HUES6 (cell line): ENCODE data around the gene ASB16.
"Not testable (repeated sequence)": the region's sequence is repeated elsewhere in the genome, so short reads cannot be mapped to it uniquely, and the experiment has no call there.

Experiments used
- H3K27ac ChIP-seq: 2 replicates; pipeline ENCODE4 v1.7.0; 2013; ENCODE audit warnings: low read depth, mild to moderate bottlenecking, low read length, inconsistent platforms
- H3K27me3 ChIP-seq: 2 replicates; pipeline ENCODE4 v1.6.1; 2013; ENCODE audit warnings: low read length; ENCODE audit not compliant: control insufficient read depth, insufficient read depth
- H3K36me3 ChIP-seq: 2 replicates; pipeline ENCODE4 v1.6.1; 2013; ENCODE audit warnings: low read length; ENCODE audit not compliant: control insufficient read depth, insufficient read depth
- H3K4me1 ChIP-seq: 2 replicates; pipeline ENCODE4 v1.6.1; 2013; ENCODE audit warnings: low read length; ENCODE audit not compliant: control insufficient read depth, insufficient read depth
- H3K4me3 ChIP-seq: 2 replicates; pipeline ENCODE4 v1.5.1; 2013; ENCODE audit warnings: low read depth, low read length
- H3K9ac ChIP-seq: one replicate; pipeline ENCODE4 v1.6.1; 2013; ENCODE audit warnings: mild to moderate bottlenecking, low read length
- H3K9me3 ChIP-seq: 2 replicates; pipeline ENCODE4 v1.6.1; 2013; ENCODE audit warnings: low read depth, low read length; ENCODE audit not compliant: control insufficient read depth, insufficient read depth

The ASB16 gene, protein sequence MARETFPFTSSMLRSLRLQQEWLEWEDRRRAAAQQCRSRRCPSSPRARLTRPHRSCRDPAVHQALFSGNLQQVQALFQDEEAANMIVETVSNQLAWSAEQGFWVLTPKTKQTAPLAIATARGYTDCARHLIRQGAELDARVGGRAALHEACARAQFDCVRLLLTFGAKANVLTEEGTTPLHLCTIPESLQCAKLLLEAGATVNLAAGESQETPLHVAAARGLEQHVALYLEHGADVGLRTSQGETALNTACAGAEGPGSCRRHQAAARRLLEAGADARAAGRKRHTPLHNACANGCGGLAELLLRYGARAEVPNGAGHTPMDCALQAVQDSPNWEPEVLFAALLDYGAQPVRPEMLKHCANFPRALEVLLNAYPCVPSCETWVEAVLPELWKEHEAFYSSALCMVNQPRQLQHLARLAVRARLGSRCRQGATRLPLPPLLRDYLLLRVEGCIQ

DNA sequence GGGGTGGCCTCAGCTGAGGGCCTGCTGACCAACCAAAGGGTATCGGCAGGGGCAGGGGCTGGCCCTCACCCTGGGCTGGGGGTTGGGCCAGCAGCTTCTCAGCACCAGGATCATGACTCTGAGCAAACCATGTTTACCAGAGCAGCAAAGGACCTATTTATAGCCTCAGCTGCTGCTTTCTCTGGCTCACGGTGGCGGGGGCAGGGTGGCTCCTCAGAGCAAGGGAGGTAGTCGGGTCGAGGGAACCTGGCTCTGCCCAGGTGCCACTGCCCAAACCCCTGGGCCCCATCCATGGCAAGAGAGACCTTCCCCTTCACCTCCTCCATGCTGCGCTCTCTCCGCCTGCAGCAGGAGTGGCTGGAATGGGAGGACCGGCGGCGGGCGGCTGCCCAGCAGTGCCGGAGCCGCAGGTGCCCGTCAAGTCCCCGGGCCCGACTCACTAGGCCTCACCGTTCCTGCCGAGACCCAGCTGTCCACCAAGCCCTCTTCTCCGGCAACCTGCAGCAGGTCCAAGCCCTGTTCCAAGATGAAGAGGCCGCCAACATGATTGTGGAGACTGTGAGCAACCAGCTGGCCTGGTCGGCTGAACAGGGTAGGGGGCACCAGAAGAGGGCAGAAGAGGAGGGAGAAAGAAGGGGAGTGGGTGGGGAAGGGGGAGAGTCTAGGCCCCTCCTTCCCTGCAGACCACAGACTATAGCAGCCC is at the start of gene ASB16:
Gene ASB16 (plus strand): TSS at position 206 of the 703 bp plus-strand sequence. CDS start 86 bp downstream, at position 292.
- no peak within 1 kb of the TSS for H3K9ac ChIP-seq

GRCh38 chr17:44120851-44121605 is 49.5 kb upstream of the ASB16 start:
- Histone ChIP-seq H3K9ac (no peak overlapping the region), H3K4me3 (0 out of 2 replicates have a peak overlapping the region, but pooled peaks have one; percentile 98), H3K4me1 (peaks cover 44% of the 10 kb centered on the region), H3K27ac (no peak overlapping the region), H3K36me3 (no peaks in the 10 kb centered on the region), H3K9me3 (no peaks in the 10 kb centered on the region), H3K27me3 (no peaks in the 10 kb centered on the region)

More for the DNA sequence above, at the start of gene ASB16:
- H3K9me3 ChIP-seq: no peaks in the 10 kb centered on the region
- 0 out of 2 replicates have a peak within 1 kb of the TSS, but pooled peaks have one; percentile 26 for H3K27ac ChIP-seq
- H3K4me1 ChIP-seq: peaks cover 17% of the 10 kb centered on the region
- no peaks in the 10 kb centered on the region for H3K27me3 ChIP-seq
- H3K36me3 ChIP-seq: peaks cover 9% of the 10 kb centered on the region
- H3K4me3 ChIP-seq: peak within 1 kb of the TSS; percentile 12; the same call in 1 of the 2 replicates

- H3K9ac ChIP-seq: peak overlapping the region; percentile 84
- no peaks in the 10 kb centered on the region for H3K27me3 ChIP-seq
- peak overlapping the region; percentile 98 for H3K4me3 ChIP-seq
- no peaks in the 10 kb centered on the region for H3K9me3 ChIP-seq
- no peak overlapping the region for H3K27ac ChIP-seq
- peaks cover 43% of the 10 kb centered on the region for H3K4me1 ChIP-seq
- H3K36me3 ChIP-seq: no peaks in the 10 kb centered on the region
Observed at GRCh38 chr17:44121997-44122815, 48.3 kb upstream of the ASB16 start.

- no peaks in the 10 kb centered on the region for H3K36me3 ChIP-seq
- no peaks in the 10 kb centered on the region for H3K9me3 ChIP-seq
- peak overlapping the region; percentile 84 for H3K9ac ChIP-seq
- H3K27ac ChIP-seq: peak overlapping the region; percentile 82; the same call in 1 of the 2 replicates
- H3K4me1 ChIP-seq: peaks cover 37% of the 10 kb centered on the region
- no peaks in the 10 kb centered on the region for H3K27me3 ChIP-seq
- peak overlapping the region; percentile 98 for H3K4me3 ChIP-seq
Observed at GRCh38 chr17:44122816-44123355, 47.6 kb upstream of the ASB16 start.

DNA sequence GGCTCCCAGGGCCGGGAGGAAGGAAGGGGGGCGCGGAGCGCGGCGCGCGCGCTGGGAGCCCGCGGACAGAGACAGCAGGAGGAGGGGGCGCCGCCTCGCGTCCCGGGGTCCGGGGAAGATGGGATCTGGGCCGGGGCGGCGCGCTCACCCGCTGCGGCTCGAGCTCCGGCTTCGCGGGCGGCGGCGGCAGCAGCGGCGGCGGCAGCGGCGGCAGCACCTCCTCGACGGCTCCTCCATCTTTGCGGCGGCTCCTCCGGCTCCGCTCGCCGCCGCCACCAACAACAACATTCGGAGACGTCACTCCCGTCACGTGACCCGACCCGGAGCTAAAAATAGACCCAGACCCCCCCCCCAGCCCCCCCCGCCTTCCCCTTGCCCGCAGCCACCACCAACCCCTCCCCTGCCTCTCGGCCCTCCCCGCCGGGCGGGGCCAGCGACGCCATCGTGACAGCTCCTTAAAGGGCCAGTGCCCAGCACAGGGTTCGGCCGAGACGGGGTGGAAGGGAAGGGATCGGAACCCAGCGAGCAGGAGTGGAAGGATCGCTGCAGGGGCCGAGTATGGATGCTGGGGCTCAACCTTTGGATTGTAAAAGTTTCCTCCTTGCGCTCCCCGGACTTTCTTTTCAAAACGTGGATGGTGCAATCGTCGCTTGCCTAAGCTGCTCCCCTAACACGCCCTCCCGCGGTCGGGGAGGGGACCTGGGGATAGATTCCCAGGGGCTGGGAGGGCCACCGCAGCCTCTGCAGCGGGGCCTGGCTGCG is 47.0 kb upstream of the ASB16 start, which contains the start of gene HDAC5:
Gene HDAC5 (minus strand): TSS at position 286 of the 762 bp plus-strand sequence. CDS start 6,126 bp downstream, outside the sequence.
- H3K9ac ChIP-seq: peak within 1 kb of the TSS; percentile 91
- H3K9me3 ChIP-seq: no peaks in the 10 kb centered on the region
- H3K4me1 ChIP-seq: peaks cover 31% of the 10 kb centered on the region
- no peaks in the 10 kb centered on the region for H3K27me3 ChIP-seq
- peak within 1 kb of the TSS; percentile 86; the same call in 1 of the 2 replicates for H3K27ac ChIP-seq
- H3K4me3 ChIP-seq: peak within 1 kb of the TSS; percentile 98
- H3K36me3 ChIP-seq: no peaks in the 10 kb centered on the region

DNA sequence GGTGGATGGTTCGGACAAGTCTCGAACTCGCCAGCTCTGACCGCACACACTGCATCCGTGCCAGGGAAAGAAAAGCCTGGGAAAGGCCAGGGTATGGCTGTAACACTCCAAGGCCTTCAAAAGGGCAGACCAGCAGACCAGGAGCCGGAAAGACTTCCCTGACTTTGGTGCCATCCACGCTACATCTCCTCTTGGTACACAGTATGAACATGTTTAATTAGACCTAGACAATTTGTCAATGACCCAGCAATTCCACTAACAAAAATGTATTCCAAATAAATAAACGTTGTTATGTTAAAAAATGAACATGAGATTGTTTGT is 46.4 kb upstream of the ASB16 start:
- H3K36me3 ChIP-seq: no peaks in the 10 kb centered on the region

GRCh38 chr17:44128383-44128782 is 42.1 kb upstream of the ASB16 start:
- no peak overlapping the region for H3K4me3 ChIP-seq
- H3K9me3 ChIP-seq: no peaks in the 10 kb centered on the region
- no peak overlapping the region for H3K27ac ChIP-seq
- no peaks in the 10 kb centered on the region for H3K36me3 ChIP-seq
- H3K9ac ChIP-seq: no peak overlapping the region
- H3K4me1 ChIP-seq: 0 out of 2 replicates have a peak, but pooled peaks cover 3% of the 10 kb centered on the region
- H3K27me3 ChIP-seq: no peaks in the 10 kb centered on the region

More for the DNA sequence above, 46.4 kb upstream of the ASB16 start:
- Histone ChIP-seq H3K27ac (peak overlapping the region; percentile 86; the same call in 1 of the 2 replicates), H3K9me3 (no peaks in the 10 kb centered on the region), H3K27me3 (no peaks in the 10 kb centered on the region), H3K4me1 (peaks cover 26% of the 10 kb centered on the region), H3K9ac (peak overlapping the region; percentile 91), H3K4me3 (peak overlapping the region; percentile 92)

DNA sequence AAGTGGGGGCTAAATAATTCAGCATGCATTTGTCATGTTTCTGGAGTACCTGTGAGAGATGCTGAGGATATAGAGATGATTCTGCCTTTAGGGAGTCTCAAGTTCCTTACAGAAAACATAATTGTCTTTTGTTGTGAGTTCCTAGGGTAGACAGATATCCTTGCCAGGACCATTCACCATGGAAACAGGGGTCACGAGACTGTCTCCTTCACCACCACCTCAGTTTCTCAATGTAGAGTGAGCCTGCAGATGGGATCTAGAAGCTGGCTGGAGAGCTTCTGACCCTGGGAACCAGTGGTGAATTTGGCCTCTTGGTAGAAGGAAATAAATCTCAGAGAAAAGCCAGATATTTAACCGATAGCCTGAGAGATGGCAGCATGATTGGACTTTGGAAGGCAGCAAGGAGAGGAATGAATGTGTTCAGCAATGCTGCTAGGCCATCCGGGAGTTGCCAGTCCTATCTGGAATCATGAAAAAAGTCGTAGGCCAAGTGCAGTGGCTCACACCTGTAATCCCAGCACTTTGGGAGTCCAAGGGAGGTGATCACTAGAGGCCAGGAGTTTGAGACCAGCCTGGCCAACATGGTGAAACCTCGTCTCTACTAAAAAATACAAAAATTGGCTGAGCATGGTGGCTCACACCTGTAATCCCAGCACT is 39.7 kb upstream of the ASB16 start:
- no peak overlapping the region for H3K9ac ChIP-seq
- H3K9me3 ChIP-seq: no peaks in the 10 kb centered on the region
- no peaks in the 10 kb centered on the region for H3K4me1 ChIP-seq
- no peak overlapping the region for H3K4me3 ChIP-seq
- no peaks in the 10 kb centered on the region for H3K27me3 ChIP-seq
- no peaks in the 10 kb centered on the region for H3K36me3 ChIP-seq
- H3K27ac ChIP-seq: no peak overlapping the region

- not testable (repeated sequence) for H3K36me3 ChIP-seq, H3K27me3 ChIP-seq, H3K9ac ChIP-seq, H3K27ac ChIP-seq, H3K4me1 ChIP-seq, H3K9me3 ChIP-seq, H3K4me3 ChIP-seq
Observed at GRCh38 chr17:44131372-44131771, 39.1 kb upstream of the ASB16 start.
